Measurements from ENCODE around the gene SERGEF.

Gene SERGEF

GRCh38 chr11:17948296-17948695 lies 64.6 kb downstream of the SERGEF start:
- in situ Hi-C loops (cut with MboI; ENCODE audit: low pct_unique_long_range_greater_than_20kb, low sequenced_read_pairs, unreplicated experiment), result no loop called here
- TF ChIP-seq CTCF (IDR thresholded peaks at IDR 0.05; ENCODE audit: extremely low read depth, insufficient read depth, missing control alignments), result no peak
- DNase-seq (ENCODE audit: low spot score), result no peak

GRCh38 chr11:17939542-17939941 lies 73.3 kb downstream of the SERGEF start:
- DNase-seq (ENCODE audit: low spot score), result no peak
- in situ Hi-C loops (cut with MboI; ENCODE audit: low pct_unique_long_range_greater_than_20kb, low sequenced_read_pairs, unreplicated experiment), result no loop called here
- no peak for TF ChIP-seq CTCF (IDR thresholded peaks at IDR 0.05; ENCODE audit: extremely low read depth, insufficient read depth, missing control alignments)

- no peak for DNase-seq (ENCODE audit: low spot score)
- no peak for TF ChIP-seq CTCF (IDR thresholded peaks at IDR 0.05; ENCODE audit: extremely low read depth, insufficient read depth, missing control alignments)
- in situ Hi-C loops (cut with MboI; ENCODE audit: low pct_unique_long_range_greater_than_20kb, low sequenced_read_pairs, unreplicated experiment), result no loop called here
These were observed 76.1 kb downstream of the SERGEF start for GRCh38 chr11:17936790-17937189.

GRCh38 chr11:17934194-17934593 lies 78.7 kb downstream of the SERGEF start:
- in situ Hi-C loops (cut with MboI; ENCODE audit: low pct_unique_long_range_greater_than_20kb, low sequenced_read_pairs, unreplicated experiment), result no loop called here

GRCh38 chr11:17933708-17934107 lies 79.1 kb downstream of the SERGEF start:
- TF ChIP-seq CTCF (IDR thresholded peaks at IDR 0.05; ENCODE audit: extremely low read depth, insufficient read depth, missing control alignments), result no peak
- DNase-seq (ENCODE audit: low spot score), result no peak
- in situ Hi-C loops (cut with MboI; ENCODE audit: low pct_unique_long_range_greater_than_20kb, low sequenced_read_pairs, unreplicated experiment), result no loop called here

More at GRCh38 chr11:17934194-17934593, 78.7 kb downstream of the SERGEF start:
- DNase-seq (ENCODE audit: low spot score), result no peak
- no peak for TF ChIP-seq CTCF (IDR thresholded peaks at IDR 0.05; ENCODE audit: extremely low read depth, insufficient read depth, missing control alignments)

- TF ChIP-seq CTCF (IDR thresholded peaks at IDR 0.05; ENCODE audit: extremely low read depth, insufficient read depth, missing control alignments), result no peak
- DNase-seq (ENCODE audit: low spot score), result no peak
- in situ Hi-C loops (cut with MboI; ENCODE audit: low pct_unique_long_range_greater_than_20kb, low sequenced_read_pairs, unreplicated experiment), result no loop called here
These were observed 80.4 kb downstream of the SERGEF start for GRCh38 chr11:17932472-17932871.

- in situ Hi-C loops (cut with MboI; ENCODE audit: low pct_unique_long_range_greater_than_20kb, low sequenced_read_pairs, unreplicated experiment), result no loop called here
- TF ChIP-seq CTCF (IDR thresholded peaks at IDR 0.05; ENCODE audit: extremely low read depth, insufficient read depth, missing control alignments), result no peak
- no peak for DNase-seq (ENCODE audit: low spot score)
These were observed 81.3 kb downstream of the SERGEF start for GRCh38 chr11:17931595-17931994.
